Effector memory CD8-positive, alpha-beta T cell (primary cell): ENCODE results near the gene EYS.

Experiments
- ATAC-seq: fragments of 150-1000 bp; cut with Tn5 transposase; replicated peaks from 2 replicates; pipeline ENCODE4 v1.10.0; 2021; ENCODE audit warnings: mild to moderate bottlenecking, moderate library complexity
- DNase-seq, 3 experiments: peaks; one replicate each; pipeline ENCODE4 v3.0.0; 2021
- H3K27ac Mint-ChIP-seq, 2 donors: one replicate each; pipeline ENCODE4 v1.8.0; 2022; ENCODE audit warnings: mild to moderate bottlenecking in 2 of 2, mixed read lengths in 2 of 2, moderate library complexity in 2 of 2
- H3K27me3 Mint-ChIP-seq, 2 donors: one replicate each; pipeline ENCODE4 v1.8.0; 2022; ENCODE audit warnings: mixed read lengths in 2 of 2
- H3K36me3 Mint-ChIP-seq: one replicate; pipeline ENCODE4 v1.8.0; 2022; ENCODE audit warnings: mild to moderate bottlenecking, moderate library complexity, mixed read lengths; ENCODE audit not compliant: insufficient read depth
- H3K4me1 Mint-ChIP-seq, 2 donors: one replicate each; pipeline ENCODE4 v1.8.0; 2022; ENCODE audit warnings: low read depth in 2 of 2, mixed read lengths in 2 of 2
- H3K4me3 Mint-ChIP-seq, 2 donors: one replicate each; pipeline ENCODE4 v1.8.0; 2022; ENCODE audit warnings: mild to moderate bottlenecking in 2 of 2, mixed read lengths in 2 of 2, moderate library complexity in 2 of 2
- H3K9me3 Mint-ChIP-seq, 2 donors: one replicate each; pipeline ENCODE4 v1.8.0; 2022; ENCODE audit warnings: mixed read lengths in 2 of 2

The EYS gene

GRCh38 chr6:65123521-65123920 is 583.5 kb downstream of the EYS start:
- H3K27me3 Mint-ChIP-seq = no peaks in the 10 kb centered on the region
- no peak overlapping the region for H3K27ac Mint-ChIP-seq
- DNase-seq (no peak), ATAC-seq (no peak)
- peaks cover 6 to 21% of the 10 kb centered on the region in 2 donors for H3K9me3 Mint-ChIP-seq
- H3K36me3 Mint-ChIP-seq = no peaks in the 10 kb centered on the region
- H3K4me1 Mint-ChIP-seq = no peaks in the 10 kb centered on the region
- H3K4me3 Mint-ChIP-seq = no peak overlapping the region

DNA sequence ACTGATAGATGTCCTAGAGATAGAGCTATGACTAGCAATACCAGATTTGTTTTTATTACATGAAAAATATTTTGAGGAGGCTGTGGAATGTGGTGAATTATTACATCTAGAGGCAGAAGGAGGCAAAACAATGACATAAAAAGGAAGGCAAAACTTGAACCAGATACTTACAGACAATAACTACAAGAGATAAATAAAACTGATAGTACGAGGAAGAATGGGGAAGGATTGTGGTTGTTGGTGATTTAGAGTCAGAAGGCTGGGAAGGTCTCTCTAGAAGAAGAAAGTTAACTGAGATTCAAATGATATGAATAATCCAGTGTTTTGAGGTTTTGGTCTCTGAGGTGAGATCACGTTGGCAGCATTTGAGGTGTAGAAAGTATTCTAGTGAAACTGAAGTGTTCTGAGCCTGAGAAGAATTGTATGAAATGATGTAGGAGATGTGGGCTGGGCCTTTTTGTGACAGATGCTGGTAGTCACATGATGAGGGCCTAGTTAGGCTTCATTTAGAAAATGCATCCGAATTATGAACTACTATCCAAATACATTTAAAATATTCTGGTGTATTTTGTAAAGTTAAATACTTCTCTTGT is 589.1 kb downstream of the EYS start:
- Mint-ChIP-seq H3K27me3 (no peaks in the 10 kb centered on the region), H3K4me1 (no peaks in the 10 kb centered on the region), H3K27ac (no peak overlapping the region), H3K36me3 (no peaks in the 10 kb centered on the region), H3K9me3 (peaks cover 11 to 12% of the 10 kb centered on the region in 2 donors), H3K4me3 (no peak overlapping the region)
- no peak for ATAC-seq
- no peak for DNase-seq

GRCh38 chr6:65116326-65116725 is 590.7 kb downstream of the EYS start:
- no peak for DNase-seq
- H3K36me3 Mint-ChIP-seq = no peaks in the 10 kb centered on the region
- H3K27me3 Mint-ChIP-seq = no peaks in the 10 kb centered on the region
- H3K9me3 Mint-ChIP-seq = peaks cover 11 to 12% of the 10 kb centered on the region in 2 donors
- no peaks in the 10 kb centered on the region for H3K4me1 Mint-ChIP-seq
- no peak overlapping the region for H3K27ac Mint-ChIP-seq
- ATAC-seq = no peak
- no peak overlapping the region for H3K4me3 Mint-ChIP-seq

DNA sequence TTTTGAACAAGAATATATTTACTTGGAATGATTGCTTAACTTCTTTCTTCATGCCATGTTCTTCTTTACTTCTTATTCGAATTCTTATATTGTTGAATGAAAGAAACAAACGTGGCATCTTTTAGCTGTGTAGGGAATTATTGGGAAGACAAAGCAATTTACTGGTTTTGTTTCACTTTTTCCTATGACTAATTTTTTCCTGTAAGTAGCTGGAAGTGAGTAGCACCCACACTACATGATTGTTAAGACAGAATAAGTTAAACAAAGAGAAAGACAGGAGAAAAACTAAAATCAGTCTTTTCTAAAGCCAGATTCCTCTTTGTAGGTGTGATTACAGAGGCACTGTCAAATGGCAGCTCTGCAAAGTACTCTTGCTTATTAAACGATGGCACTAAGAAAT is 593.4 kb downstream of the EYS start:
- H3K9me3 Mint-ChIP-seq = peaks cover 0 to 8% of the 10 kb centered on the region in 2 donors
- H3K27ac Mint-ChIP-seq = no peak overlapping the region
- no peak overlapping the region for H3K4me3 Mint-ChIP-seq
- H3K36me3 Mint-ChIP-seq = no peaks in the 10 kb centered on the region
- no peaks in the 10 kb centered on the region for H3K27me3 Mint-ChIP-seq
- no peaks in the 10 kb centered on the region for H3K4me1 Mint-ChIP-seq
- no peak for ATAC-seq
- no peak for DNase-seq

GRCh38 chr6:65112435-65112834 is 594.6 kb downstream of the EYS start:
- no peak overlapping the region for H3K4me3 Mint-ChIP-seq
- H3K36me3 Mint-ChIP-seq = no peaks in the 10 kb centered on the region
- DNase-seq (no peak), ATAC-seq (no peak)
- no peak overlapping the region for H3K27ac Mint-ChIP-seq
- no peaks in the 10 kb centered on the region for H3K27me3 Mint-ChIP-seq
- peaks cover 0 to 4% of the 10 kb centered on the region in 2 donors for H3K9me3 Mint-ChIP-seq
- no peaks in the 10 kb centered on the region for H3K4me1 Mint-ChIP-seq

GRCh38 chr6:65110031-65110430 is 597.0 kb downstream of the EYS start:
- Mint-ChIP-seq H3K9me3 (peaks cover 0 to 2% of the 10 kb centered on the region in 2 donors), H3K27ac (no peak overlapping the region), H3K4me1 (no peaks in the 10 kb centered on the region)

GRCh38 chr6:65098349-65098748 is 608.7 kb downstream of the EYS start:
- ATAC-seq (no peak), DNase-seq (no peak)
- Mint-ChIP-seq H3K4me1 (no peaks in the 10 kb centered on the region), H3K36me3 (peaks cover 2% of the 10 kb centered on the region), H3K4me3 (no peak overlapping the region), H3K27ac (no peak overlapping the region), H3K27me3 (no peaks in the 10 kb centered on the region), H3K9me3 (peaks cover 0 to 2% of the 10 kb centered on the region in 2 donors)

More at GRCh38 chr6:65110031-65110430, 597.0 kb downstream of the EYS start:
- no peak for DNase-seq
- no peak overlapping the region for H3K4me3 Mint-ChIP-seq
- H3K27me3 Mint-ChIP-seq = no peaks in the 10 kb centered on the region
- no peak for ATAC-seq
- no peaks in the 10 kb centered on the region for H3K36me3 Mint-ChIP-seq

DNA sequence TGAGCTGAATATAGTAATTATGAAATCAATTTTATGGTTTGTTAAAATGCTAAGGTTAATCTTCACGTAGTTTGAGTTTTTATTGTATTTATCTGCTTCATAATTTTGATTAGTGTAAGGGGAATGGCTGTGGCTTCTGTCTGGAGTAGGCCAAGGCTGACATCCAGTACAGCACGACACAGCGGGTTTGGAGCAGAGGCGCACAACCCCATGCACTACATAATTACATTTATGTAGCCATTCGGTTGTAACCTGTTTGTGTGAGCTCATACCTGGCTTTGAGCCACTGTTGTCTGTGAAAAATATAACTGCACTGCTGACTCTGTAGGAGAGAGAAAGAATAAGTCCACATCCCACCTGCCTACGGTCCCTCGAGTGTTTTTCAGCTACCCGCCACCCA is 615.5 kb downstream of the EYS start:
- ATAC-seq (no peak), DNase-seq (no peak)
- Mint-ChIP-seq H3K27ac (no peak overlapping the region), H3K4me1 (no peaks in the 10 kb centered on the region), H3K36me3 (peaks cover 2% of the 10 kb centered on the region), H3K9me3 (peaks cover 2 to 13% of the 10 kb centered on the region in 2 donors), H3K27me3 (no peaks in the 10 kb centered on the region), H3K4me3 (no peak overlapping the region)

- no peaks in the 10 kb centered on the region for H3K27me3 Mint-ChIP-seq
- H3K36me3 Mint-ChIP-seq = no peaks in the 10 kb centered on the region
- H3K27ac Mint-ChIP-seq = no peak overlapping the region
- no peaks in the 10 kb centered on the region for H3K4me1 Mint-ChIP-seq
- H3K9me3 Mint-ChIP-seq = peaks cover 2 to 21% of the 10 kb centered on the region in 2 donors
- DNase-seq (no peak), ATAC-seq (no peak)
- no peak overlapping the region for H3K4me3 Mint-ChIP-seq
Measured at GRCh38 chr6:65088575-65088974, 618.5 kb downstream of the EYS start.

DNA sequence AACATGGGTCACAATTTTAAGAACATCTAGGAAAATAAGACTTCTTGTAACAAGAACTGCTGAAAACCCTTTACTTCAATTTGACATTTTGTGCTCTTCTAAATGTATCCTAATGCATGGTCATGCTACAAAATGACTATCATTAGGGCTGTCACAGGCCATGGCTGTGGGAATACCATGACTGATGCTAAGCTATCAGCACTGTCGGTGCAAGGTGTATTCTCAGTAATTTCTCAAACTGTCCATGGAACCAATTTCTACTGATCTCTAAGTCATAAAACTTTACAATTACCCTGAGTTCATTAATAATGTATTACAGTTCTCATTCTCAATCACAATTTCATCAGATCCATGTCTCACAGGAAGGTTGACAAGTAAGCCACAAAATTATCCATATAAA is 625.3 kb downstream of the EYS start:
- no peak overlapping the region for H3K4me3 Mint-ChIP-seq
- no peaks in the 10 kb centered on the region for H3K36me3 Mint-ChIP-seq
- DNase-seq (no peak), ATAC-seq (no peak)
- no peaks in the 10 kb centered on the region for H3K27me3 Mint-ChIP-seq
- H3K27ac Mint-ChIP-seq = no peak overlapping the region
- H3K4me1 Mint-ChIP-seq = no peaks in the 10 kb centered on the region
- H3K9me3 Mint-ChIP-seq = peaks cover 2 to 9% of the 10 kb centered on the region in 2 donors

- H3K9me3 Mint-ChIP-seq = peaks cover 0 to 2% of the 10 kb centered on the region in 2 donors
- H3K27ac Mint-ChIP-seq = no peak overlapping the region
- no peaks in the 10 kb centered on the region for H3K4me1 Mint-ChIP-seq
- no peaks in the 10 kb centered on the region for H3K36me3 Mint-ChIP-seq
- H3K27me3 Mint-ChIP-seq = no peaks in the 10 kb centered on the region
- ATAC-seq (no peak), DNase-seq (no peak)
- H3K4me3 Mint-ChIP-seq = no peak overlapping the region
Measured at GRCh38 chr6:65075705-65076230, 631.3 kb downstream of the EYS start.

- no peak for ATAC-seq
- DNase-seq = no peak
- H3K36me3 Mint-ChIP-seq = no peaks in the 10 kb centered on the region
- H3K4me1 Mint-ChIP-seq = no peaks in the 10 kb centered on the region
- H3K9me3 Mint-ChIP-seq = peaks cover 5 to 15% of the 10 kb centered on the region in 2 donors
- no peak overlapping the region for H3K27ac Mint-ChIP-seq
- H3K4me3 Mint-ChIP-seq = no peak overlapping the region
- H3K27me3 Mint-ChIP-seq = no peaks in the 10 kb centered on the region
Measured at GRCh38 chr6:65072500-65072899, 634.5 kb downstream of the EYS start.

GRCh38 chr6:65071480-65071879 is 635.5 kb downstream of the EYS start:
- no peak for ATAC-seq
- Mint-ChIP-seq H3K36me3 (no peaks in the 10 kb centered on the region), H3K27ac (no peak overlapping the region), H3K4me1 (no peaks in the 10 kb centered on the region), H3K27me3 (no peaks in the 10 kb centered on the region), H3K4me3 (no peak overlapping the region), H3K9me3 (peaks cover 5 to 15% of the 10 kb centered on the region in 2 donors)
- DNase-seq = no peak

DNA sequence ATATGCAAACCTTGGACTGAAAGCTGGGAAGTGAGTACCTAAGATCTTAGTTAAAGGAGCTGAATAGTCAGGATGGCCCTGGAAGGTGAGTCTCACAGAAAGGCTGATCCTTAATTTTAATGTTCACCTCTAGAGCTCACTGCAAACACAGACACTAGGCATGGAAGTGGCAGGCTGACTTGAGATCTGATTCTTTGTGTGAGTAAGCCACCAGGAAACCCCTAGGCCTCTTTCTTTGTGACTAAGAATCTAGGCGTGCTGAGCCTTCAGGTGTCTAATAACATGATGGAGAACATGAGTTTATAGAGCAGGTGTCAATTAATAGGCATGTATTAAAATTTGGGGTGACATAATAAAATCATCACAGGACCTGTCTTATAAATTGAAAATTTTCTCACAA is 642.2 kb downstream of the EYS start:
- ATAC-seq (no peak), DNase-seq (no peak)
- no peak overlapping the region for H3K4me3 Mint-ChIP-seq
- no peaks in the 10 kb centered on the region for H3K4me1 Mint-ChIP-seq
- no peak overlapping the region for H3K27ac Mint-ChIP-seq
- peaks cover 11 to 17% of the 10 kb centered on the region in 2 donors for H3K9me3 Mint-ChIP-seq
- H3K36me3 Mint-ChIP-seq = no peaks in the 10 kb centered on the region
- no peaks in the 10 kb centered on the region for H3K27me3 Mint-ChIP-seq
